HepG2 (cell line): ENCODE measurements around the gene YBX2. TPM values are rescaled to one million over a fixed set of nuclear protein-coding genes. Genes with fewer than 3 reads are reported as not detected.

Experiments
- ISL2 ChIP-seq: sonication (generic); formaldehyde crosslinking; IDR thresholded peaks from 2 replicates; pipeline ENCODE4 v1.5.0; 2020; ENCODE audit warnings: missing genetic modification reagents
- SKI ChIP-seq: fragments of 450-650 bp; IDR thresholded peaks from one replicate; pipeline ENCODE4 v1.6.1; 2018; ENCODE audit warnings: mild to moderate bottlenecking; ENCODE audit not compliant: partially characterized antibody
- SMAD3 ChIP-seq: sonication (generic); formaldehyde crosslinking; IDR thresholded peaks from 2 replicates; pipeline ENCODE4 v1.4.0; 2020; ENCODE audit warnings: missing genetic modification reagents
- ZMAT3 ChIP-seq: sonication (generic); formaldehyde crosslinking; conservative IDR thresholded peaks from 2 replicates; pipeline ENCODE4 v1.7.0; 2021; ENCODE audit warnings: missing genetic modification reagents
- ZNF468 ChIP-seq: sonication (generic); formaldehyde crosslinking; IDR thresholded peaks from 2 replicates; pipeline ENCODE4 v1.8.0; 2022; ENCODE audit warnings: mild to moderate bottlenecking, moderate library complexity, missing genetic modification reagents
- ZNF674 ChIP-seq: sonication (generic); formaldehyde crosslinking; IDR thresholded peaks from 2 replicates; pipeline ENCODE4 v1.5.0; 2020; ENCODE audit warnings: low read depth, mild to moderate bottlenecking, missing genetic modification reagents
- ZNF724P ChIP-seq: sonication (generic); formaldehyde crosslinking; IDR thresholded peaks from 2 replicates; pipeline ENCODE4 v1.8.0; 2022; ENCODE audit warnings: missing genetic modification reagents, borderline replicate concordance
- ZNF773 ChIP-seq: sonication (generic); formaldehyde crosslinking; IDR thresholded peaks from 2 replicates; pipeline ENCODE4 v1.4.0; 2020; ENCODE audit warnings: missing genetic modification reagents, borderline replicate concordance
- ZNF891 ChIP-seq: sonication (generic); formaldehyde crosslinking; IDR thresholded peaks from 2 replicates; pipeline ENCODE4 v1.5.0; 2020; ENCODE audit warnings: mild to moderate bottlenecking, missing genetic modification reagents
- polyA plus RNA-seq, 8 experiments: library from polyadenylated mRNA; depleted of rRNA in 3 of 8; stranded (reverse) in 7 of 8; unstranded in 1 of 8; fragments of >200 nt; fragmentation: Illumina TruSeq in 4 of 8; extraction: Trizol in 4 of 8; gene quantifications; 2 replicates each; pipeline versions ENCODE4 v1.2.1 to v1.2.3, GENCODE V29; 2011 to 2016; ENCODE audit warnings: low read depth in 4 of 8, missing spikeins in 1 of 8, mixed read lengths in 1 of 8; ENCODE audit not compliant: insufficient read depth in 1 of 8
- total RNA-seq, 5 experiments: library from RNA; depleted of rRNA; stranded (reverse); fragments of >200 nt; fragmentation: Illumina TruSeq; extraction: Trizol; gene quantifications; 2 replicates each; pipeline ENCODE4 v1.2.3, GENCODE V29; 2016; ENCODE audit warnings: low read depth in 1 of 5
- TF ChIP-seq, protein P1 (sequence below): sonication (generic); formaldehyde crosslinking; IDR thresholded peaks from 2 replicates; pipeline ENCODE4 v1.9.0; 2021; ENCODE audit warnings: missing genetic modification reagents, mild to moderate bottlenecking, borderline replicate concordance
- TF ChIP-seq, protein P2 (sequence below): sonication (generic); formaldehyde crosslinking; IDR thresholded peaks from 2 replicates; pipeline ENCODE4 v1.5.1; 2020; ENCODE audit warnings: mild to moderate bottlenecking, missing genetic modification reagents, moderate library complexity
- TF ChIP-seq, protein P3 (sequence below): sonication (generic); formaldehyde crosslinking; IDR thresholded peaks from 2 replicates; pipeline ENCODE4 v1.5.1; 2020; ENCODE audit warnings: mild to moderate bottlenecking, missing genetic modification reagents, moderate library complexity
- TF ChIP-seq, protein P4 (sequence below): sonication (generic); IDR thresholded peaks from 2 replicates; pipeline ENCODE4 v1.6.1; 2016; ENCODE audit warnings: low read depth, borderline replicate concordance
- TF ChIP-seq, protein P5 (sequence below): sonication (generic); formaldehyde crosslinking; IDR thresholded peaks from 2 replicates; pipeline ENCODE4 v1.5.0; 2020; ENCODE audit warnings: mild to moderate bottlenecking, low read depth, missing genetic modification reagents, borderline replicate concordance
- TF ChIP-seq, protein P6 (sequence below): IDR thresholded peaks from 2 replicates; pipeline ENCODE4 v1.6.1; 2016

The YBX2 gene
- total and polyA plus RNA-seq, 2 of the 13 experiments (the other 11 are each of a cell fraction or from before 2014, with no cell fraction given): 0.12 to 0.22 TPM

DNA sequence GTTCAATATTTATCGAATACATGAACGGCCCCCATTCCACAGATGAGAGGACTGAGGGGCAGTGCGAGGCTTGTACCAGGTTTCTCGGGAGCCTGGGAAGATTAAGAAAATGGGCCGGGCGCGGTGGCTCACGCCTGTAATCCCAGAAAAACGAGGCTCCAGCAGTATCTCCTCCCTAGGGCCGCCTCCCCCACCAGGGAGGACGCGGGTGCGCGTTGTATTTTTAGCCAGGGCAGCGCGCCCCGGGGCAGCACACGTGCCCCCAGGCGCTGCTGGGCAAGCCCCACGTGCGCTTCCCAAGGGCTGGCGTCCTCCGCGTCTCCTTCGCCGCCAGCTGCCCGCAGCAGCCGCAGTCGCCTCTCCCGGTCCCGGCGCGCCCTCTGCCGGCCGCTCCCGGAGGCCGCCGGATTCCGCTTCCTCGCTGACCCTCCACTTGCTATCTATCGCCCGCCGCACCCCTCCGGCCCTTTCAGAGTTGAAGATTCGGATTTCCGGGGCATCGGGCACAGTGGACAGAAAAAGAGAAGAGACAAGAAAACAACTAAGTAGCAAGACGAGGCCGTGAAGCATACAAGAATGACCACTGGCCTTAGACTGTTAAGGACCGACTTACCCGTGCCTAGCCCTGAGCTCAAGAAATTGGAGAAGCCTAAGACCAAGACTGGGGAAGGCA is 1.9 kb upstream of the YBX2 start (continued):
- peak; percentile 41; the same call in 1 of the 2 replicates for TF ChIP-seq ISL2 (CRISPR knock-in tag)
- TF ChIP-seq, protein P1, sequence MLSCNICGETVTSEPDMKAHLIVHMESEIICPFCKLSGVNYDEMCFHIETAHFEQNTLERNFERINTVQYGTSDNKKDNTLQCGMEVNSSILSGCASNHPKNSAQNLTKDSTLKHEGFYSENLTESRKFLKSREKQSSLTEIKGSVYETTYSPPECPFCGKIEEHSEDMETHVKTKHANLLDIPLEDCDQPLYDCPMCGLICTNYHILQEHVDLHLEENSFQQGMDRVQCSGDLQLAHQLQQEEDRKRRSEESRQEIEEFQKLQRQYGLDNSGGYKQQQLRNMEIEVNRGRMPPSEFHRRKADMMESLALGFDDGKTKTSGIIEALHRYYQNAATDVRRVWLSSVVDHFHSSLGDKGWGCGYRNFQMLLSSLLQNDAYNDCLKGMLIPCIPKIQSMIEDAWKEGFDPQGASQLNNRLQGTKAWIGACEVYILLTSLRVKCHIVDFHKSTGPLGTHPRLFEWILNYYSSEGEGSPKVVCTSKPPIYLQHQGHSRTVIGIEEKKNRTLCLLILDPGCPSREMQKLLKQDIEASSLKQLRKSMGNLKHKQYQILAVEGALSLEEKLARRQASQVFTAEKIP (CRISPR knock-in tag): no peak
- TF ChIP-seq, protein P2, sequence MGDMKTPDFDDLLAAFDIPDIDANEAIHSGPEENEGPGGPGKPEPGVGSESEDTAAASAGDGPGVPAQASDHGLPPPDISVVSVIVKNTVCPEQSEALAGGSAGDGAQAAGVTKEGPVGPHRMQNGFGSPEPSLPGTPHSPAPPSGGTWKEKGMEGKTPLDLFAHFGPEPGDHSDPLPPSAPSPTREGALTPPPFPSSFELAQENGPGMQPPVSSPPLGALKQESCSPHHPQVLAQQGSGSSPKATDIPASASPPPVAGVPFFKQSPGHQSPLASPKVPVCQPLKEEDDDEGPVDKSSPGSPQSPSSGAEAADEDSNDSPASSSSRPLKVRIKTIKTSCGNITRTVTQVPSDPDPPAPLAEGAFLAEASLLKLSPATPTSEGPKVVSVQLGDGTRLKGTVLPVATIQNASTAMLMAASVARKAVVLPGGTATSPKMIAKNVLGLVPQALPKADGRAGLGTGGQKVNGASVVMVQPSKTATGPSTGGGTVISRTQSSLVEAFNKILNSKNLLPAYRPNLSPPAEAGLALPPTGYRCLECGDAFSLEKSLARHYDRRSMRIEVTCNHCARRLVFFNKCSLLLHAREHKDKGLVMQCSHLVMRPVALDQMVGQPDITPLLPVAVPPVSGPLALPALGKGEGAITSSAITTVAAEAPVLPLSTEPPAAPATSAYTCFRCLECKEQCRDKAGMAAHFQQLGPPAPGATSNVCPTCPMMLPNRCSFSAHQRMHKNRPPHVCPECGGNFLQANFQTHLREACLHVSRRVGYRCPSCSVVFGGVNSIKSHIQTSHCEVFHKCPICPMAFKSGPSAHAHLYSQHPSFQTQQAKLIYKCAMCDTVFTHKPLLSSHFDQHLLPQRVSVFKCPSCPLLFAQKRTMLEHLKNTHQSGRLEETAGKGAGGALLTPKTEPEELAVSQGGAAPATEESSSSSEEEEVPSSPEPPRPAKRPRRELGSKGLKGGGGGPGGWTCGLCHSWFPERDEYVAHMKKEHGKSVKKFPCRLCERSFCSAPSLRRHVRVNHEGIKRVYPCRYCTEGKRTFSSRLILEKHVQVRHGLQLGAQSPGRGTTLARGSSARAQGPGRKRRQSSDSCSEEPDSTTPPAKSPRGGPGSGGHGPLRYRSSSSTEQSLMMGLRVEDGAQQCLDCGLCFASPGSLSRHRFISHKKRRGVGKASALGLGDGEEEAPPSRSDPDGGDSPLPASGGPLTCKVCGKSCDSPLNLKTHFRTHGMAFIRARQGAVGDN (CRISPR knock-in tag): peak; percentile 96
- TF ChIP-seq SMAD3 (CRISPR knock-in tag): peak; percentile 35; the same call in 1 of the 2 replicates
- no peak for TF ChIP-seq ZNF773
- TF ChIP-seq ZNF468 (CRISPR knock-in tag): 0 out of 2 replicates have a peak, but pooled peaks have one; percentile 30
- TF ChIP-seq, protein P3, sequence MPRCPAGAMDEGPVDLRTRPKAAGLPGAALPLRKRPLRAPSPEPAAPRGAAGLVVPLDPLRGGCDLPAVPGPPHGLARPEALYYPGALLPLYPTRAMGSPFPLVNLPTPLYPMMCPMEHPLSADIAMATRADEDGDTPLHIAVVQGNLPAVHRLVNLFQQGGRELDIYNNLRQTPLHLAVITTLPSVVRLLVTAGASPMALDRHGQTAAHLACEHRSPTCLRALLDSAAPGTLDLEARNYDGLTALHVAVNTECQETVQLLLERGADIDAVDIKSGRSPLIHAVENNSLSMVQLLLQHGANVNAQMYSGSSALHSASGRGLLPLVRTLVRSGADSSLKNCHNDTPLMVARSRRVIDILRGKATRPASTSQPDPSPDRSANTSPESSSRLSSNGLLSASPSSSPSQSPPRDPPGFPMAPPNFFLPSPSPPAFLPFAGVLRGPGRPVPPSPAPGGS (CRISPR knock-in tag): no peak; the same call in 1 of the 2 replicates
- no peak for TF ChIP-seq ZNF674 (CRISPR knock-in tag)
- 0 out of 2 replicates have a peak, but pooled peaks have one; percentile 42 for TF ChIP-seq ZNF891 (CRISPR knock-in tag)
- TF ChIP-seq, protein P4, sequence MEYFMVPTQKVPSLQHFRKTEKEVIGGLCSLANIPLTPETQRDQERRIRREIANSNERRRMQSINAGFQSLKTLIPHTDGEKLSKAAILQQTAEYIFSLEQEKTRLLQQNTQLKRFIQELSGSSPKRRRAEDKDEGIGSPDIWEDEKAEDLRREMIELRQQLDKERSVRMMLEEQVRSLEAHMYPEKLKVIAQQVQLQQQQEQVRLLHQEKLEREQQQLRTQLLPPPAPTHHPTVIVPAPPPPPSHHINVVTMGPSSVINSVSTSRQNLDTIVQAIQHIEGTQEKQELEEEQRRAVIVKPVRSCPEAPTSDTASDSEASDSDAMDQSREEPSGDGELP: peak; percentile 77; the same call in 1 of the 2 replicates
- peak; percentile 63 for TF ChIP-seq SKI
- no peak for TF ChIP-seq ZNF724P (CRISPR knock-in tag)
- TF ChIP-seq, protein P5, sequence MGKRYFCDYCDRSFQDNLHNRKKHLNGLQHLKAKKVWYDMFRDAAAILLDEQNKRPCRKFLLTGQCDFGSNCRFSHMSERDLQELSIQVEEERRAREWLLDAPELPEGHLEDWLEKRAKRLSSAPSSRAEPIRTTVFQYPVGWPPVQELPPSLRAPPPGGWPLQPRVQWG (CRISPR knock-in tag): no peak
- TF ChIP-seq, protein P6, sequence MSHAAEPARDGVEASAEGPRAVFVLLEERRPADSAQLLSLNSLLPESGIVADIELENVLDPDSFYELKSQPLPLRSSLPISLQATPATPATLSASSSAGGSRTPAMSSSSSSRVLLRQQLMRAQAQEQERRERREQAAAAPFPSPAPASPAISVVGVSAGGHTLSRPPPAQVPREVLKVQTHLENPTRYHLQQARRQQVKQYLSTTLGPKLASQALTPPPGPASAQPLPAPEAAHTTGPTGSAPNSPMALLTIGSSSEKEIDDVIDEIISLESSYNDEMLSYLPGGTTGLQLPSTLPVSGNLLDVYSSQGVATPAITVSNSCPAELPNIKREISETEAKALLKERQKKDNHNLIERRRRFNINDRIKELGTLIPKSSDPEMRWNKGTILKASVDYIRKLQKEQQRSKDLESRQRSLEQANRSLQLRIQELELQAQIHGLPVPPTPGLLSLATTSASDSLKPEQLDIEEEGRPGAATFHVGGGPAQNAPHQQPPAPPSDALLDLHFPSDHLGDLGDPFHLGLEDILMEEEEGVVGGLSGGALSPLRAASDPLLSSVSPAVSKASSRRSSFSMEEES (CRISPR knock-in tag): peak; percentile 30; the same call in 1 of the 2 replicates
- peak; percentile 82; the same call in 1 of the 2 replicates for TF ChIP-seq ZMAT3 (CRISPR knock-in tag)
